T follicular helper cell (primary cell): ENCODE results near the gene APMAP.

Experiments
- DNase-seq: peaks from one replicate; pipeline ENCODE4 v3.0.0-alpha.2; 2020; ENCODE audit warnings: low read depth

The APMAP gene

GRCh38 chr20:25025091-25025861, 32.7 kb upstream of the APMAP start:
- no peak for DNase-seq

- no peak for DNase-seq
Observed at GRCh38 chr20:25024171-25024570, 31.6 kb upstream of the APMAP start.

- DNase-seq: no peak
Observed at GRCh38 chr20:25023356-25023755, 30.8 kb upstream of the APMAP start.

GRCh38 chr20:25022680-25023079, 30.1 kb upstream of the APMAP start:
- no peak for DNase-seq

GRCh38 chr20:25021336-25021735, 28.8 kb upstream of the APMAP start:
- no peak for DNase-seq

GRCh38 chr20:25020901-25021301, 28.4 kb upstream of the APMAP start:
- no peak for DNase-seq

GRCh38 chr20:25020345-25020744, 27.8 kb upstream of the APMAP start:
- DNase-seq: no peak

GRCh38 chr20:25019381-25020155, 27.0 kb upstream of the APMAP start:
- no peak for DNase-seq

- DNase-seq: no peak
Observed at GRCh38 chr20:25018841-25019240, 26.3 kb upstream of the APMAP start.

- DNase-seq: no peak
Observed at GRCh38 chr20:25018425-25018824, 25.9 kb upstream of the APMAP start.

GRCh38 chr20:25017257-25017803, 24.8 kb upstream of the APMAP start:
- no peak for DNase-seq

- DNase-seq: no peak
Observed at GRCh38 chr20:25016471-25016870, 23.9 kb upstream of the APMAP start.

- DNase-seq: no peak
Observed at GRCh38 chr20:25015986-25016385, 23.4 kb upstream of the APMAP start.

GRCh38 chr20:25014816-25015215, 22.3 kb upstream of the APMAP start:
- no peak for DNase-seq

- DNase-seq: no peak
Observed at GRCh38 chr20:25013478-25014380, 21.2 kb upstream of the APMAP start.

- DNase-seq: no peak
Observed at GRCh38 chr20:25012616-25013189, 20.2 kb upstream of the APMAP start.

- no peak for DNase-seq
Observed at GRCh38 chr20:25011831-25012241, 19.3 kb upstream of the APMAP start.

GRCh38 chr20:25011261-25011660, 18.7 kb upstream of the APMAP start:
- no peak for DNase-seq

GRCh38 chr20:25009218-25010145, 16.9 kb upstream of the APMAP start:
- no peak for DNase-seq

GRCh38 chr20:25008388-25009217, 16.1 kb upstream of the APMAP start:
- no peak for DNase-seq
